HCT116 (cell line): Measurements from ENCODE around the gene NR1H3. TPM values are rescaled to one million over a fixed set of nuclear protein-coding genes. Genes with fewer than 3 reads are reported as not detected.

ENCODE experiments used
- ATAC-seq: fragments of 200-7000 bp; cut with Tn5 transposase; 2 replicates; pipeline ENCODE4 v1.9.1; 2020; ENCODE audit warnings: mild to moderate bottlenecking, moderate library complexity
- BruUV-seq: library from RNA; stranded (reverse); fragments of 400-500 nt; replicated peaks from 2 replicates; lab custom pipeline; 2021; lab: Mats Ljungman, UMichigan
- CTCF ChIA-PET: fragments of 300-600 bp; sonication (Branson Sonifier 250); formaldehyde crosslinking; loops from one replicate; lab custom pipeline; 2021; ENCODE audit warnings: antibody characterized with exemption; lab: Charles Lee
- POLR2A ChIA-PET: fragments of 300-600, 350-600 bp; sonication (Branson Sonifier 250); formaldehyde crosslinking; loops from one replicate; lab custom pipeline; 2021; ENCODE audit warnings: antibody characterized with exemption; lab: Charles Lee
- RAD21 ChIA-PET, 2 experiments: fragments of 300-600 bp; sonication (Branson Sonifier 250); formaldehyde crosslinking; loops; one replicate each; lab custom pipeline; 2023; ENCODE audit warnings: low total read pairs in 2 of 2; ENCODE audit not compliant: uncharacterized antibody in 2 of 2, unreplicated experiment in 2 of 2, low non-redundant PET in 1 of 2; lab: Charles Lee
- DNase-seq: peaks from one replicate; pipeline ENCODE4 v3.0.0-alpha.2; 2010; ENCODE audit warnings: low read depth, low spot score
- H2AFZ ChIP-seq: fragments of 200-600 bp; shearing (Covaris generic), sonication (generic); 2 replicates; pipeline ENCODE4 v1.6.1; 2017; ENCODE audit warnings: low read depth, mixed run types, mixed read lengths, antibody characterized with exemption, low read length; ENCODE audit not compliant: poor library complexity, severe bottlenecking
- H3K27ac ChIP-seq: 2 replicates; pipeline ENCODE4 v1.5.1; 2012; ENCODE audit warnings: low read depth, low read length
- H3K27me3 ChIP-seq: fragments of 200-600 bp; sonication (generic); 2 replicates; pipeline ENCODE4 v1.6.1; 2016; ENCODE audit warnings: mixed run types, low read length, mixed read lengths; ENCODE audit not compliant: insufficient read depth
- H3K36me3 ChIP-seq, 2 experiments: fragments of 200-500 bp in 1 of 2; fragments of 200-600 bp in 1 of 2; sonication (Bioruptor generic) in 1 of 2; sonication (generic) in 1 of 2; 2 replicates each; pipeline versions ENCODE4 v1.5.1 to v1.6.1; 2014 to 2016; ENCODE audit warnings: low read length in 2 of 2, inconsistent platforms in 1 of 2, mixed read lengths in 1 of 2, mixed run types in 1 of 2; ENCODE audit not compliant: insufficient read depth in 2 of 2, control insufficient read depth in 1 of 2
- H3K4me1 ChIP-seq, 2 experiments: fragments of 200-600 bp in 1 of 2; sonication (generic) in 1 of 2; 2 replicates each; pipeline versions ENCODE4 v1.5.1 to v1.6.1; 2012 to 2017; ENCODE audit warnings: low read length in 2 of 2, inconsistent platforms in 1 of 2, mild to moderate bottlenecking in 1 of 2, mixed read lengths in 1 of 2, mixed run types in 1 of 2, moderate library complexity in 1 of 2; ENCODE audit not compliant: insufficient read depth in 2 of 2, control insufficient read depth in 1 of 2
- H3K4me2 ChIP-seq: fragments of 200-600 bp; sonication (generic); 2 replicates; pipeline ENCODE4 v1.6.1; 2017; ENCODE audit warnings: mixed run types, low read length, mixed read lengths
- H3K4me3 ChIP-seq, 2 experiments: fragments of 200-600 bp in 1 of 2; sonication (generic) in 1 of 2; replicated peaks in 1 of 2; 2 replicates each; pipeline ENCODE4 v1.5.1; 2011 to 2016; ENCODE audit warnings: low read length in 2 of 2, control low read depth in 1 of 2, low read depth in 1 of 2, mild to moderate bottlenecking in 1 of 2, mixed read lengths in 1 of 2, mixed run types in 1 of 2
- H3K79me2 ChIP-seq: fragments of 200-600 bp; sonication (generic); 2 replicates; pipeline ENCODE4 v1.6.1; 2017; ENCODE audit warnings: mild to moderate bottlenecking, mixed run types, low read length, moderate library complexity, mixed read lengths; ENCODE audit not compliant: insufficient read depth
- H3K9ac ChIP-seq: fragments of 200-600 bp; sonication (generic); 2 replicates; pipeline ENCODE4 v1.6.1; 2016; ENCODE audit warnings: low read length, mixed read lengths
- H3K9me2 ChIP-seq: fragments of 200-600 bp; sonication (generic), shearing (Covaris generic); 2 replicates; pipeline ENCODE4 v1.6.1; 2017; ENCODE audit warnings: mixed run types, mild to moderate bottlenecking, moderate library complexity; ENCODE audit not compliant: insufficient read depth
- H3K9me3 ChIP-seq, 2 experiments: fragments of 200-500 bp in 1 of 2; fragments of 200-600 bp in 1 of 2; sonication (Bioruptor generic) in 1 of 2; sonication (generic) in 1 of 2; 2 replicates each; pipeline ENCODE4 v1.6.1; 2014 to 2017; ENCODE audit warnings: low read length in 2 of 2, mixed read lengths in 2 of 2, inconsistent platforms in 1 of 2, low read depth in 1 of 2, mild to moderate bottlenecking in 1 of 2, mixed run types in 1 of 2, moderate library complexity in 1 of 2; ENCODE audit not compliant: control insufficient read depth in 1 of 2, insufficient read depth in 1 of 2
- H4K20me1 ChIP-seq: fragments of 200-600 bp; sonication (generic), shearing (Covaris generic); 2 replicates; pipeline ENCODE4 v1.6.1; 2017; ENCODE audit warnings: mixed run types, mild to moderate bottlenecking, moderate library complexity; ENCODE audit not compliant: insufficient read depth
- CBX3 ChIP-seq: IDR thresholded peaks from 2 replicates; pipeline ENCODE4 v1.6.1; 2012; ENCODE audit warnings: low read depth
- CEBPB ChIP-seq: IDR thresholded peaks from 2 replicates; pipeline ENCODE4 v1.6.1; 2012; ENCODE audit warnings: low read depth
- ELF1 ChIP-seq: IDR thresholded peaks from 2 replicates; pipeline ENCODE4 v1.6.1; 2012; ENCODE audit warnings: low read depth, borderline replicate concordance
- EZH2phosphoT487 ChIP-seq: fragments of 200-600 bp; IDR thresholded peaks from 2 replicates; pipeline ENCODE4 v1.6.1; 2018; ENCODE audit warnings: antibody characterized with exemption, borderline replicate concordance
- FOSL1 ChIP-seq: IDR thresholded peaks from 2 replicates; pipeline ENCODE4 v1.6.1; 2012; ENCODE audit warnings: low read depth
- JUND ChIP-seq: IDR thresholded peaks from 2 replicates; pipeline ENCODE4 v1.6.1; 2012
- MAX ChIP-seq: IDR thresholded peaks from 2 replicates; pipeline ENCODE4 v1.6.1; 2012
- SIN3A ChIP-seq: IDR thresholded peaks from 2 replicates; pipeline ENCODE4 v1.6.1; 2012; ENCODE audit warnings: low read depth
- SRF ChIP-seq: IDR thresholded peaks from 2 replicates; pipeline ENCODE4 v1.6.1; 2012; ENCODE audit warnings: low read depth
- TCF7L2 ChIP-seq: IDR thresholded peaks from 2 replicates; pipeline ENCODE4 v1.7.0; 2011; ENCODE audit warnings: borderline replicate concordance, inconsistent platforms; ENCODE audit not compliant: insufficient read depth, insufficient read length; ENCODE audit errors: extremely low read depth
- YY1 ChIP-seq: IDR thresholded peaks from 2 replicates; pipeline ENCODE4 v1.6.1; 2011; ENCODE audit warnings: low read length, low read depth, moderate library complexity, mild to moderate bottlenecking; ENCODE audit not compliant: insufficient replicate concordance; ENCODE audit errors: extremely low read depth
- ZFX ChIP-seq: fragments of 450-650 bp; IDR thresholded peaks from 2 replicates; pipeline ENCODE4 v1.6.1; 2017
- ZNF274 ChIP-seq: fragments of 200-500 bp; sonication (Bioruptor generic); IDR thresholded peaks from 2 replicates; pipeline ENCODE4 v1.6.1; 2014; ENCODE audit warnings: mild to moderate bottlenecking, low read depth, low read length, inconsistent platforms
- intact Hi-C: fragments of 100-400 bp; cut with micrococcal nuclease; formaldehyde crosslinking; loops from 2 replicates; pipeline ENCODE4 v1.10.0; 2022
- total RNA-seq: library from RNA; stranded (reverse); gene quantifications from one replicate; pipeline ENCODE4 v1.2.1, GENCODE V29; 2021; ENCODE audit not compliant: unreplicated experiment
- TF ChIP-seq, protein P1 (sequence below), 3 experiments: fragments of 200-600 bp in 1 of 3; sonication (generic) in 1 of 3; IDR thresholded peaks in 2 of 3; conservative IDR thresholded peaks in 1 of 3; 2 replicates each; pipeline ENCODE4 v1.5.1; 2012 to 2017; ENCODE audit warnings: low read depth in 2 of 3, low read length in 2 of 3, antibody characterized with exemption in 1 of 3, borderline replicate concordance in 1 of 3, control low read depth in 1 of 3, mild to moderate bottlenecking in 1 of 3, mixed read lengths in 1 of 3, mixed run types in 1 of 3, moderate library complexity in 1 of 3; ENCODE audit not compliant: insufficient read depth in 1 of 3
- TF ChIP-seq, protein P2 (sequence below): IDR thresholded peaks from 2 replicates; pipeline ENCODE4 v1.6.1; 2012

Gene NR1H3
- total RNA-seq, 1 experiment from 2014 or later: 23.5 TPM

- TF ChIP-seq YY1 (no peak), TCF7L2 (no peak), CBX3 (no peak)
These were observed 30.3 kb downstream of the NR1H3 start (continued) for GRCh38 chr11:47288066-47288465.

DNA sequence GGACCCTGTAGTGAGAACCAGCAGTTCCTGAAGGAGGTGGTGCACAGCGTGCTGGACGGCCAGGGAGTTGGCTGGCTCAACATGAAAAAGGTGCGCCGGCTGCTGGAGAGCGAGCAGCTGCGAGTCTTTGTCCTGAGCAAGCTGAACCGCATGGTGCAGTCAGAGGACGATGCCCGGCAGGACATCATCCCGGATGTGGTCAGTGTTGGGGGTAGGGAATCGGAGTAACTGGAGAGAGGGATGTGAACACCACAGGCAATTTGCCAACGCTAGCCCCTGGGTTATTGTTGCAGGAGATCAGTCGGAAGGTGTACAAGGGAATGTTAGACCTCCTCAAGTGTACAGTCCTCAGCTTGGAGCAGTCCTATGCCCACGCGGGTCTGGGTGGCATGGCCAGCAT lies 32.1 kb downstream of the NR1H3 start:
- Histone ChIP-seq H3K79me2 (no peaks in the 10 kb centered on the region), H3K9ac (no peak overlapping the region), H3K9me3 (no peaks in the 10 kb centered on the region), H3K4me2 (no peak overlapping the region), H4K20me1 (no peaks in the 10 kb centered on the region), H3K36me3 (peaks cover 25 to 45% of the 10 kb centered on the region in 2 experiments), H3K4me1 (no peaks in the 10 kb centered on the region), H3K4me3 (no peak overlapping the region), H3K27ac (no peak overlapping the region), H3K27me3 (no peaks in the 10 kb centered on the region), H3K9me2 (no peaks in the 10 kb centered on the region), H2AFZ (no peak overlapping the region)
- BruUV-seq: no TSS peak
- ChIA-PET POLR2A (interaction anchor here (0.6 kb wide), 1 partner anchor 100 kb away, joined by 5 read pairs; no protein-coding TSS in a partner anchor), CTCF (no interaction called here), RAD21 (no interaction called here)
- ATAC-seq: no peak
- TF ChIP-seq SRF (no peak), SIN3A (no peak), ZFX (no peak), ZNF274 (no peak), JUND (no peak), YY1 (no peak), MAX (no peak), TCF7L2 (no peak), CEBPB (no peak), CBX3 (no peak), FOSL1 (no peak), EZH2phosphoT487 (no peak), ELF1 (no peak)
- TF ChIP-seq, protein P1, sequence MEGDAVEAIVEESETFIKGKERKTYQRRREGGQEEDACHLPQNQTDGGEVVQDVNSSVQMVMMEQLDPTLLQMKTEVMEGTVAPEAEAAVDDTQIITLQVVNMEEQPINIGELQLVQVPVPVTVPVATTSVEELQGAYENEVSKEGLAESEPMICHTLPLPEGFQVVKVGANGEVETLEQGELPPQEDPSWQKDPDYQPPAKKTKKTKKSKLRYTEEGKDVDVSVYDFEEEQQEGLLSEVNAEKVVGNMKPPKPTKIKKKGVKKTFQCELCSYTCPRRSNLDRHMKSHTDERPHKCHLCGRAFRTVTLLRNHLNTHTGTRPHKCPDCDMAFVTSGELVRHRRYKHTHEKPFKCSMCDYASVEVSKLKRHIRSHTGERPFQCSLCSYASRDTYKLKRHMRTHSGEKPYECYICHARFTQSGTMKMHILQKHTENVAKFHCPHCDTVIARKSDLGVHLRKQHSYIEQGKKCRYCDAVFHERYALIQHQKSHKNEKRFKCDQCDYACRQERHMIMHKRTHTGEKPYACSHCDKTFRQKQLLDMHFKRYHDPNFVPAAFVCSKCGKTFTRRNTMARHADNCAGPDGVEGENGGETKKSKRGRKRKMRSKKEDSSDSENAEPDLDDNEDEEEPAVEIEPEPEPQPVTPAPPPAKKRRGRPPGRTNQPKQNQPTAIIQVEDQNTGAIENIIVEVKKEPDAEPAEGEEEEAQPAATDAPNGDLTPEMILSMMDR (IDR thresholded peaks at IDR 0.05 in 2 of 3, conservative IDR thresholded peaks at IDR 0.05 in 1 of 3; ENCODE audit: borderline replicate concordance in 1 of 3, insufficient read depth in 1 of 3, low read depth in 2 of 3, low read length in 2 of 3): no peak
- TF ChIP-seq, protein P2, sequence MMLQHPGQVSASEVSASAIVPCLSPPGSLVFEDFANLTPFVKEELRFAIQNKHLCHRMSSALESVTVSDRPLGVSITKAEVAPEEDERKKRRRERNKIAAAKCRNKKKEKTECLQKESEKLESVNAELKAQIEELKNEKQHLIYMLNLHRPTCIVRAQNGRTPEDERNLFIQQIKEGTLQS: no peak
- no peak for DNase-seq
- intact Hi-C loops: no loop called here
